CD4-positive, alpha-beta memory T cell (primary cell): ENCODE data around the gene TRAF5. TPM values are rescaled to one million over a fixed set of nuclear protein-coding genes. Genes with fewer than 3 reads are reported as not detected.

Source experiments
- CTCF ChIA-PET: fragments of 350-600 bp; sonication (Branson Sonifier 250); formaldehyde crosslinking; loops from one replicate; lab custom pipeline; 2021; ENCODE audit warnings: inconsistent platforms; ENCODE audit not compliant: partially characterized antibody; lab: Charles Lee
- POLR2A ChIA-PET: fragments of 350-600 bp; sonication (Branson Sonifier 250); formaldehyde crosslinking; loops from one replicate; lab custom pipeline; 2021; ENCODE audit not compliant: partially characterized antibody; lab: Charles Lee
- DNase-seq, 5 donors: peaks; one replicate each; pipeline versions ENCODE4 v3.0.0 to v3.0.0-alpha.2; 2020 to 2022; ENCODE audit warnings: mixed read lengths in 1 of 5
- H3K27ac ChIP-seq: one replicate; pipeline ENCODE4 v1.7.0; 2013; ENCODE audit warnings: low read depth, low read length
- H3K27me3 ChIP-seq: 2 replicates; pipeline ENCODE4 v1.7.0; 2013; ENCODE audit warnings: mild to moderate bottlenecking, low read length, moderate library complexity; ENCODE audit not compliant: insufficient read depth
- H3K36me3 ChIP-seq: 2 replicates; pipeline ENCODE4 v1.7.0; 2013; ENCODE audit warnings: mild to moderate bottlenecking, low read length, moderate library complexity; ENCODE audit not compliant: insufficient read depth
- H3K4me1 ChIP-seq: 2 replicates; pipeline ENCODE4 v1.7.0; 2013; ENCODE audit warnings: mild to moderate bottlenecking, low read length, moderate library complexity; ENCODE audit not compliant: insufficient read depth
- H3K4me3 ChIP-seq, 2 donors: one replicate each; pipeline ENCODE4 v1.7.0; 2013; ENCODE audit warnings: low read length in 2 of 2, mild to moderate bottlenecking in 1 of 2
- H3K9me3 ChIP-seq, 2 donors: one replicate each; pipeline ENCODE4 v1.7.0; 2013; ENCODE audit warnings: low read length in 2 of 2, control low read depth in 1 of 2; ENCODE audit not compliant: control insufficient read depth in 1 of 2
- H3K27ac Mint-ChIP-seq, 7 donors: one replicate each; pipeline ENCODE4 v1.8.0; 2020 to 2021; ENCODE audit warnings: mixed read lengths in 7 of 7, mild to moderate bottlenecking in 6 of 7, inconsistent platforms in 3 of 7, moderate library complexity in 3 of 7
- H3K27me3 Mint-ChIP-seq, 2 donors: one replicate each; pipeline ENCODE4 v1.8.0; 2020 to 2021; ENCODE audit warnings: mixed read lengths in 2 of 2
- H3K36me3 Mint-ChIP-seq, 2 donors: one replicate each; pipeline ENCODE4 v1.8.0; 2020 to 2021; ENCODE audit warnings: mixed read lengths in 2 of 2, inconsistent platforms in 1 of 2, mild to moderate bottlenecking in 1 of 2
- H3K4me1 Mint-ChIP-seq, 4 donors: one replicate each; pipeline ENCODE4 v1.8.0; 2020 to 2021; ENCODE audit warnings: mixed read lengths in 4 of 4, mild to moderate bottlenecking in 1 of 4
- H3K4me3 Mint-ChIP-seq, 8 donors: one replicate each; pipeline ENCODE4 v1.8.0; 2020 to 2021; ENCODE audit warnings: mixed read lengths in 8 of 8, mild to moderate bottlenecking in 7 of 8, moderate library complexity in 6 of 8, inconsistent platforms in 3 of 8
- H3K9me3 Mint-ChIP-seq, 8 donors: one replicate each; pipeline ENCODE4 v1.8.0; 2020 to 2021; ENCODE audit warnings: mixed read lengths in 8 of 8, mild to moderate bottlenecking in 5 of 8, inconsistent platforms in 3 of 8, moderate library complexity in 1 of 8
- intact Hi-C: fragments of 100-400 bp; cut with micrococcal nuclease; formaldehyde crosslinking; loops from one replicate; pipeline ENCODE4 v1.15.1; 2023
- polyA plus RNA-seq, 2 donors: library from polyadenylated mRNA; unstranded; fragments of 300-500 nt; fragmentation: Illumina TruSeq; gene quantifications; one replicate each; pipeline ENCODE4 v1.2.3, GENCODE V29; 2021
- total RNA-seq, 2 experiments: library from RNA; stranded (reverse); gene quantifications; one replicate each; pipeline ENCODE4 v1.2.3, GENCODE V29; 2021

Gene TRAF5
- total RNA-seq (10 to 100 TPM; 80.2 to 95.1 TPM), polyA plus RNA-seq (10 to 100 TPM; 22.5 to 36.9 TPM)

DNA sequence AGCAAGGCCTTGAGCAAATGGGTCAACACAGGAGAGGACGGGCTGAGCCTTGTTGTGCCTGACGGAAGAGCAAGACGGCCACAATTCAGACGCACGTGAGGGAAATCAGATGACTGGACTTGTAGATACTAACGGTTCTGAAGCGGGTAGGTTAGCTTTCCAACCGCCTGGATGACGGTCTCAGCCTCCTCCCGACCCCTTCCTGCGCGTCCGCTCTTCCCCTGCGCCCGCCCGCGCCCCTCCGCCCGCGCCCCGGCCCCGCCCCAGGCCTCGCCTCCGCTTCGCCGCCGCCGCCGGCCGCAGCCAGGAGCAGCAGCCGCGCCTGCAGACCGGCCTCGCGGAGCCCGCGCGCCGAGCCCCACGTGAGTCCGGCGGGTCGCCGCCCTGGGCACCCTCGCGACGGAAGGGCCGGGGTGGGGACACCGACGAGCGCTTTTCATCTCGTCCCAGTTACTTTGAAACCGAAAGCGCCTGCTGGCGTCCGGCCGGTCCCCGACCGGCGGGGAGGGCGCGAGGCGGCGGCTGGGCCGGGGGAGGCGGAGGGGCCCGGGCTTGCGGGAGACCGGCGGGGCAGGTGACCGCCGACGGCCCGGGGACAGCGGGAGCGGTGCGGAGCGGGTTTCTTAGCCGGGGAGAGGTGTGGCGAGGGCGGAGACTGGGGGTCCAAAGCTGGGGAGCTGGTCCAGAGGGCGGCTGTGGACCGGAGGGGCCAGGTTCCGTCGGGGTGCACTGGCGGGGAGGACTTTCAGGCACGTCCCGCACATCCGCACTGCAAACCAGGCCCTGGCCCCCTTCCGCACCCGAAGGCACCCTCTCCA is at the start of gene TRAF5:
Gene TRAF5, plus strand, starts transcription at position 306 of the 818 bp plus-strand sequence. CDS start 26,407 bp downstream, outside the sequence.
- CTCF ChIA-PET: interaction anchor here (0.6 to 13.1 kb wide), 16 partner anchors 15 to 187 kb away, joined by 3 to 250 read pairs (median 4); no protein-coding TSS in a partner anchor
- H3K9me3 ChIP-seq: no peaks in the 10 kb centered on the region
- H3K4me1 Mint-ChIP-seq: peaks cover 50 to 74% (median 63%) of the 10 kb centered on the region in 4 donors
- no peaks in the 10 kb centered on the region for H3K36me3 ChIP-seq
- POLR2A ChIA-PET: interaction anchor here (0.6 to 5.3 kb wide), 17 partner anchors 12 to 1106 kb away, joined by 3 to 80 read pairs (median 3); partner anchors contain the start of genes NENF and RCOR3
- intact Hi-C loops: loop anchor here (1.0 to 10.0 kb wide), 5 partner anchors 9 to 882 kb away; partner anchors contain the start of gene RCOR3
- no peaks in the 10 kb centered on the region for H3K27me3 Mint-ChIP-seq
- H3K4me3 ChIP-seq: peak within 1 kb of the TSS; percentile 48 to 83
- no peaks in the 10 kb centered on the region for H3K27me3 ChIP-seq
- peaks cover 0 to 26% of the 10 kb centered on the region in 2 donors for H3K36me3 Mint-ChIP-seq
- H3K4me3 Mint-ChIP-seq: peak within 1 kb of the TSS; percentile 97 to 98 (median 98)
- peaks cover 63% of the 10 kb centered on the region for H3K4me1 ChIP-seq
- DNase-seq: peak; percentile 46 to 61 (median 49)
- no peaks in the 10 kb centered on the region for H3K9me3 Mint-ChIP-seq
- H3K27ac Mint-ChIP-seq: peak within 1 kb of the TSS; percentile 90 to 99 (median 98)
- peak within 1 kb of the TSS; percentile 73 for H3K27ac ChIP-seq

DNA sequence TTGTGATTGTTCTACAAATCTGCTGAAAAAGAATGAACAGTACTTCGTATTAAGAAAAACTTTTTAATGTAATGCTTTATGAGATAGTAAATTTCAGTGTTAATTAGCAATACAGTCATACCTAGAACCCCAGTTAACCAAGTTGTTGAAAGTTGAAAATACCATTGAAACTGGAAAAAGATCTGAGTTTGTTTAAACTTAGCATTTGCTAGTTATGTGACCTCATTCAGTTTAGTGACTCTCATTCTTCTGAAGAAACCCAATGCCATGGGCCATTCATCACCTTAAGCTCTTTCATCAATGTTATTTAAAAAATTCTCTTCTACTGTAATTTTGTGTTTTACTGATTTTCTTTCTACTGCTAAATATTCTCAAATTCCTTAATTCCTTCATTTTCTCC is 47.3 kb upstream of the TRAF5 start:
- Histone ChIP-seq H3K27me3 (no peaks in the 10 kb centered on the region), H3K36me3 (peaks cover 44% of the 10 kb centered on the region), H3K4me1 (no peaks in the 10 kb centered on the region), H3K27ac (no peak overlapping the region), H3K9me3 (no peaks in the 10 kb centered on the region), H3K4me3 (no peak overlapping the region)
- H3K27me3 Mint-ChIP-seq: no peaks in the 10 kb centered on the region
- H3K9me3 Mint-ChIP-seq: no peaks in the 10 kb centered on the region
- peaks cover 28% of the 10 kb centered on the region in 2 donors for H3K36me3 Mint-ChIP-seq
- no peak overlapping the region for H3K4me3 Mint-ChIP-seq
- peak overlapping the region in 1 of 7 donors; percentile 23 for H3K27ac Mint-ChIP-seq
- DNase-seq: no peak
- ChIA-PET CTCF (no interaction called here), POLR2A (no interaction called here)
- peaks cover 0 to 7% (median under 1%) of the 10 kb centered on the region in 4 donors for H3K4me1 Mint-ChIP-seq
- intact Hi-C loops: no loop called here

GRCh38 chr1:211280910-211281309 is 45.7 kb upstream of the TRAF5 start:
- Mint-ChIP-seq H3K9me3 (no peaks in the 10 kb centered on the region), H3K4me3 (no peak overlapping the region), H3K27ac (no peak overlapping the region), H3K4me1 (peaks cover 0 to 7% (median 5%) of the 10 kb centered on the region in 4 donors), H3K27me3 (no peaks in the 10 kb centered on the region), H3K36me3 (peaks cover 34% of the 10 kb centered on the region in 2 donors)
- Histone ChIP-seq H3K27me3 (no peaks in the 10 kb centered on the region), H3K27ac (no peak overlapping the region), H3K4me1 (no peaks in the 10 kb centered on the region), H3K9me3 (no peaks in the 10 kb centered on the region), H3K36me3 (peaks cover 43% of the 10 kb centered on the region), H3K4me3 (no peak overlapping the region)
- DNase-seq: no peak
- ChIA-PET POLR2A (no interaction called here), CTCF (no interaction called here)
- intact Hi-C loops: no loop called here

DNA sequence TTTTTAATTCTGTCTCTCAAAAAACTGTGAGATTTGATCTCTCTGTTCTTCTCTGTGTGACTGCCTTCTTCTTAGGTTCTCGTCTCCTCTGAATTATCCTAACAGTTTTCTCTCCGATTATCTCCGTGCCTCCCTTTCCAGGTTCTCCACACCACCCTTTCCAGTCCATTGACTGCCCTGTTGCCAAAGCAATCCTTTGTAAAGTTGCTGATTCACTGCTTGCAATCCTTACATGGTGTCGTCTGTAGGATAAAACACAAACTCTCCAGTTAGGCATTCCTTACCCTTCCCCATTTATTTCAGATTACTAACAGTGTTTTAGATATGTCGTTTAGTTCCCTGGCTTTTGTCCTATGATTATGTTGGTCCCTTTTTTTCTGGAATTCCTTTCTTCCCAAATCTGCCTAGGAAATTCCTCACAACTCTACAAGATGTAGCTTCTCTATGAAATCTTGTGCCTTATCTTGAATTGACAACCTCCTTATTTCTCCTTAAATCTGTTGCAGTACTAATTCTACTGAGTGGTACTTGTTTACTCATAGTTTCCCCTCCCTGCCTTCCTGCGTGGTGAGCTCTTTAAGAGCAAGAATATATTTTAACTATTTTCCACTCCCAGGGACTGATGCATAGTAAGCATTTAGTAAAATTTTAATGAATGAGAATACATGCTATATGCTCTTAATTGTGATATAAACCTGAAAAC is 45.2 kb upstream of the TRAF5 start:
- Histone ChIP-seq H3K9me3 (no peaks in the 10 kb centered on the region), H3K4me1 (no peaks in the 10 kb centered on the region), H3K4me3 (no peak overlapping the region), H3K27me3 (no peaks in the 10 kb centered on the region), H3K36me3 (peaks cover 41% of the 10 kb centered on the region), H3K27ac (no peak overlapping the region)
- peaks cover 32 to 33% of the 10 kb centered on the region in 2 donors for H3K36me3 Mint-ChIP-seq
- CTCF ChIA-PET: interaction anchor here (1.0 kb wide), 1 partner anchor 10 kb away, joined by 3 read pairs; no protein-coding TSS in a partner anchor
- intact Hi-C loops: no loop called here
- no peaks in the 10 kb centered on the region for H3K9me3 Mint-ChIP-seq
- DNase-seq: no peak
- peaks cover 0 to 7% (median 5%) of the 10 kb centered on the region in 4 donors for H3K4me1 Mint-ChIP-seq
- no peak overlapping the region for H3K27ac Mint-ChIP-seq
- H3K4me3 Mint-ChIP-seq: no peak overlapping the region
- POLR2A ChIA-PET: no interaction called here
- no peaks in the 10 kb centered on the region for H3K27me3 Mint-ChIP-seq

DNA sequence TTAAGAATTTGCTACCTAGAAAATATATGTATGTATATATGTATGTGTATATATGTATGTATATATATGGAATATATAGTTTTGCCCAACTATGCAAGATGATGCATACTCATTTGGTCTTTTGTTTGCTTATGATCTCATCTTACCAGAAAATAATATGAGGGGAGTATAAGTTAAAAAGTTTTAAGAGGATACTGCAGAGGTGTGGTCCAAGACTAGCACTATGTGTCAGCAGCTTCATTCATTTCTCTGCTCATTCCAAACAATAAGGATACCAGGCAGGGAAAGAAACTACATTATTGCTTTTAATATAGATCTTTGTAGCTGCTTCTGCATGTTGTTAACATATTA is 44.6 kb upstream of the TRAF5 start:
- no peak overlapping the region for H3K4me3 Mint-ChIP-seq
- Histone ChIP-seq H3K4me1 (no peaks in the 10 kb centered on the region), H3K4me3 (no peak overlapping the region), H3K36me3 (peaks cover 41% of the 10 kb centered on the region), H3K27ac (no peak overlapping the region), H3K9me3 (no peaks in the 10 kb centered on the region), H3K27me3 (no peaks in the 10 kb centered on the region)
- no peak for DNase-seq
- ChIA-PET CTCF (interaction anchor here (1.0 kb wide), 1 partner anchor 9 kb away, joined by 3 read pairs; no protein-coding TSS in a partner anchor), POLR2A (interaction anchor here (0.6 kb wide), 1 partner anchor 1734 kb away, joined by 4 read pairs; no protein-coding TSS in a partner anchor)
- peaks cover 36 to 37% of the 10 kb centered on the region in 2 donors for H3K36me3 Mint-ChIP-seq
- intact Hi-C loops: no loop called here
- no peak overlapping the region for H3K27ac Mint-ChIP-seq
- H3K27me3 Mint-ChIP-seq: no peaks in the 10 kb centered on the region
- H3K9me3 Mint-ChIP-seq: no peaks in the 10 kb centered on the region
- H3K4me1 Mint-ChIP-seq: peaks cover 0 to 10% (median 5%) of the 10 kb centered on the region in 4 donors

- Mint-ChIP-seq H3K4me1 (peaks cover 5 to 10% (median 8%) of the 10 kb centered on the region in 4 donors), H3K27me3 (no peaks in the 10 kb centered on the region), H3K36me3 (peaks cover 48 to 49% of the 10 kb centered on the region in 2 donors), H3K9me3 (no peaks in the 10 kb centered on the region), H3K27ac (no peak overlapping the region), H3K4me3 (no peak overlapping the region)
- no peak overlapping the region for H3K27ac ChIP-seq
- ChIA-PET CTCF (no interaction called here), POLR2A (no interaction called here)
- no peaks in the 10 kb centered on the region for H3K27me3 ChIP-seq
- intact Hi-C loops: no loop called here
- H3K36me3 ChIP-seq: peaks cover 35% of the 10 kb centered on the region
- H3K4me3 ChIP-seq: no peak overlapping the region
- no peaks in the 10 kb centered on the region for H3K9me3 ChIP-seq
- no peak for DNase-seq
- no peaks in the 10 kb centered on the region for H3K4me1 ChIP-seq
These were observed 41.4 kb upstream of the TRAF5 start for GRCh38 chr1:211285196-211285595.

- ChIA-PET POLR2A (no interaction called here), CTCF (no interaction called here)
- Histone ChIP-seq H3K36me3 (peaks cover 49% of the 10 kb centered on the region), H3K9me3 (no peaks in the 10 kb centered on the region), H3K27ac (no peak overlapping the region), H3K4me3 (no peak overlapping the region), H3K27me3 (no peaks in the 10 kb centered on the region), H3K4me1 (no peaks in the 10 kb centered on the region)
- H3K27ac Mint-ChIP-seq: no peak overlapping the region
- intact Hi-C loops: no loop called here
- H3K4me3 Mint-ChIP-seq: no peak overlapping the region
- H3K4me1 Mint-ChIP-seq: peaks cover 8 to 11% (median 10%) of the 10 kb centered on the region in 4 donors
- H3K27me3 Mint-ChIP-seq: no peaks in the 10 kb centered on the region
- no peaks in the 10 kb centered on the region for H3K9me3 Mint-ChIP-seq
- no peak for DNase-seq
- peaks cover 63 to 67% of the 10 kb centered on the region in 2 donors for H3K36me3 Mint-ChIP-seq
These were observed 39.4 kb upstream of the TRAF5 start for GRCh38 chr1:211287218-211287617.
